ENCODE data around the gene LRP11. TPM values are rescaled to one million over a fixed set of nuclear protein-coding genes. Genes with fewer than 3 reads are reported as not detected.

Gene LRP11
- total RNA-seq, 3 donors from 2014 or later: 16.2 to 27.2 (median 26.1) TPM

DNA sequence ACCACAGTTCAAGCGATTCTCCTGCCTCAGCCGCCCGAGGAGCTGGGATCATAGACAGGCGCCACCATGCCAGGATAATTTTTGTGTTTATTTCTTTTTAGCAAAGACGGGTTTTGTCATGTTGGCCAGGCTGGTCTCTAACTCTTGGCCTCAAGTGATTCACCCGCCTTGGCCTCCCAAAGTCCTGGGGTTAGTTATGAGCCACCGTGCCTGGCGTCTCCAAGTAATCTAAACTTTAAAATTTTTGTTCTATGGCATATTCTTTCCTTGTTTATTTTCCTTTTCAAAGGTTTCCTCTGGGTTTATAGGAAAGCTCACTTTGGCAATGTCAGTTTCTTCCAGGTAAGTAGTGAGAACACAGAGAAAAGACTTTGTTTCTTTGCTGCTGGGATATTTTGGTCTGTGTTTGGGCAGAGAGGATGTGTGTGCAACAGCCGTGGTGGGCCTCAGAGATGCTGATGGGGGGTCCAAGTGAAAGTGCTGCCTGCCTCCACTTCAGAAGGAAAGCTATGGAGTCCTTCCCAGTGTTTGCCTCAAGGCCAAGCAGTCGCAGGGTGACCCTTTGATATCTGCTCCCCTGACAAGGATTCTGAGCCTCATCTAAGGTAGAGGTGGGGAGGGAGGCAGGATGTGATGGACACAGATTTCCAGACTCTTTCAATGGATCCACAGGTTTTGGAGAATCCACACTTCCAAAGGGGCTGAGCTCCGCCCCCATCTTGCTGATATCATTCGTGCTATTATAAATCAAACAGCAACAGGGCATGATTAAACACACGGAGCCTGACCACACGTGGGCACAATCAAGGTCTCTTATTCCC, 2.3 kb downstream of the LRP11 start:
- no peak for ATAC-seq
- H3K36me3 ChIP-seq (ENCODE audit: low read depth): no peaks in the 10 kb centered on the region
- H3K4me1 ChIP-seq (ENCODE audit: low read depth): peaks cover 10% of the 10 kb centered on the region
- H3K9me3 ChIP-seq: no peaks in the 10 kb centered on the region
- intact Hi-C loops (cut with DNase I, micrococcal nuclease): no loop called here
- no peak overlapping the region for H3K4me3 ChIP-seq
- DNase-seq: no peak
- TF ChIP-seq, protein P1, sequence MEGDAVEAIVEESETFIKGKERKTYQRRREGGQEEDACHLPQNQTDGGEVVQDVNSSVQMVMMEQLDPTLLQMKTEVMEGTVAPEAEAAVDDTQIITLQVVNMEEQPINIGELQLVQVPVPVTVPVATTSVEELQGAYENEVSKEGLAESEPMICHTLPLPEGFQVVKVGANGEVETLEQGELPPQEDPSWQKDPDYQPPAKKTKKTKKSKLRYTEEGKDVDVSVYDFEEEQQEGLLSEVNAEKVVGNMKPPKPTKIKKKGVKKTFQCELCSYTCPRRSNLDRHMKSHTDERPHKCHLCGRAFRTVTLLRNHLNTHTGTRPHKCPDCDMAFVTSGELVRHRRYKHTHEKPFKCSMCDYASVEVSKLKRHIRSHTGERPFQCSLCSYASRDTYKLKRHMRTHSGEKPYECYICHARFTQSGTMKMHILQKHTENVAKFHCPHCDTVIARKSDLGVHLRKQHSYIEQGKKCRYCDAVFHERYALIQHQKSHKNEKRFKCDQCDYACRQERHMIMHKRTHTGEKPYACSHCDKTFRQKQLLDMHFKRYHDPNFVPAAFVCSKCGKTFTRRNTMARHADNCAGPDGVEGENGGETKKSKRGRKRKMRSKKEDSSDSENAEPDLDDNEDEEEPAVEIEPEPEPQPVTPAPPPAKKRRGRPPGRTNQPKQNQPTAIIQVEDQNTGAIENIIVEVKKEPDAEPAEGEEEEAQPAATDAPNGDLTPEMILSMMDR (IDR thresholded peaks at IDR 0.05): no peak

DNA sequence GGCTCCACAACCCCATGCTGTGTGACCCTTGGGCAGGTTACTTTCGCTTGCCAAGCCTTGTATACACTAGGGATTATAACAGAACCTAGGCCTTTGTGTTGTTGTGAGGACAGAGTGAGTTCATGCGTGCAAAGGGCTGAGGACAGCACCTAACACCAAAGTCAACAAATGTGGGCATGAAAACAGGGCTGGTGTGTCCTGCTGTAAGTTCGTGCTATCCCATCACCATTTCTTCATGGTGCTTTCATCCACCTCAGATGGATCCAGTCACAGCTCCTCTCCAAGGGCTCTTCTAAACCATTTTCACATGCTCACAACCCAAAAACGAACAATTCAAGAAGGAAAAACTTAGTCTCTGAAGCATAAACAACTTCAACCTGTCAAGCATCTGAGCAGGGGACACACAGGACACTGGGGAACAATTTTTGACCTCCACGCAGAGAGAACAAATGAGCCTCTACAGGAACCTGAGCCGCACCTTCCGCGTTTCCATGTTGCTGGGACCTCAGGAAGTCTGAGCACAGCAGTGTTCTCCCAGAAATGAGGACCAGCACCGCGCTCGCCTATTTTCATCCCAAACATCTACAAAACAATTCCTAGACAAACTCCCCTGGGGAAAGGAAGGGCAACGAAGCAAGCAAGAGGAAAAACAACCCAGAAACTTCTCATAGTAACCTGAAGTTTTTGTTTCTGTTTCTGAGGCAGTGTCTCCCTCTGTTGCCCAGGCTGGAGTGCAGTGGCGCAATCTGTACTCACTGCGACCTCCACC, 3.1 kb downstream of the LRP11 start:
- TF ChIP-seq, protein P1 (IDR thresholded peaks at IDR 0.05): no peak
- Histone ChIP-seq H3K9me3 (no peaks in the 10 kb centered on the region), H3K4me1 (ENCODE audit: low read depth) (peaks cover 10% of the 10 kb centered on the region), H3K4me3 (no peak overlapping the region), H3K36me3 (ENCODE audit: low read depth) (no peaks in the 10 kb centered on the region)
- DNase-seq (no peak), ATAC-seq (no peak)
- intact Hi-C loops (cut with DNase I, micrococcal nuclease): no loop called here

DNA sequence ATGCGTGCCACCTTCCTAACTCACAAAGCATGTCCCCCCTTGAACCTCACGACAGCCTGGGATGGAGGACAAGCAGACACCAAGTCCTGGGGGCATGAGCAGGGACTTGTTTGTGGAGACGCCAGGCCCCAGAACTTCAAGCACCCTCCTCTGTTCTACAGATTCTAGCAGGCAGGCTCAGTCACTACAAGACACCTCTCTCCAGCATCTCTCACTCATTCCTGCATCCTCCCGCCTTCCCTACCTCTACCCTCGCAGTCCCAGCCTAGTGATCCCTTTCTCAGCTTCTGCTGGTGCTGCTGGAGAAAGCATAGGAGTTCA, 3.7 kb downstream of the LRP11 start:
- intact Hi-C loops (cut with DNase I, micrococcal nuclease): no loop called here
- no peaks in the 10 kb centered on the region for H3K9me3 ChIP-seq
- ATAC-seq: no peak
- H3K4me3 ChIP-seq: no peak overlapping the region
- H3K4me1 ChIP-seq (ENCODE audit: low read depth): peaks cover 12% of the 10 kb centered on the region
- TF ChIP-seq, protein P1 (IDR thresholded peaks at IDR 0.05): no peak
- DNase-seq: no peak
- no peaks in the 10 kb centered on the region for H3K36me3 ChIP-seq (ENCODE audit: low read depth)

DNA sequence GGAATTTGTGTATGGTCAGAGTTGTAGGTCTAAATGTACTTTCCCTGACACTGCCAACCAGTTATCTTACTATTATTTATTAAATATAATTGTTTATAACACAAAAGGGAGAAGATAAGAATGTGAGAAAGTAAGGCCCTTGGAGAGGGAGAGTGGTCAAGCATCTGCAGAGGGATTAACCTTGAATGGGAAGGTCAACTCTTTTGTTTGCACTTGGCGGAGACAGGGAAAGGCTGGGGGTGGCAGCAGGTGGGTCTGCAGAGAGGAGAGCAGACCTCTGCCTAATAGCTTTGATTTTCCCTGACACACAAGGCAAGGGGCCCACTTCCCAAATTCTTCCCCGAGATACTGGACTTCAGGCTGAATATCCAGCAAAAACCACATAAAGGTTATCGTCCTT, 4.2 kb downstream of the LRP11 start:
- H3K4me3 ChIP-seq: no peak overlapping the region
- DNase-seq: no peak
- intact Hi-C loops (cut with DNase I, micrococcal nuclease): no loop called here
- H3K9me3 ChIP-seq: no peaks in the 10 kb centered on the region
- ATAC-seq: no peak
- peaks cover 16% of the 10 kb centered on the region for H3K4me1 ChIP-seq (ENCODE audit: low read depth)
- TF ChIP-seq, protein P1 (IDR thresholded peaks at IDR 0.05): no peak
- no peaks in the 10 kb centered on the region for H3K36me3 ChIP-seq (ENCODE audit: low read depth)

DNA sequence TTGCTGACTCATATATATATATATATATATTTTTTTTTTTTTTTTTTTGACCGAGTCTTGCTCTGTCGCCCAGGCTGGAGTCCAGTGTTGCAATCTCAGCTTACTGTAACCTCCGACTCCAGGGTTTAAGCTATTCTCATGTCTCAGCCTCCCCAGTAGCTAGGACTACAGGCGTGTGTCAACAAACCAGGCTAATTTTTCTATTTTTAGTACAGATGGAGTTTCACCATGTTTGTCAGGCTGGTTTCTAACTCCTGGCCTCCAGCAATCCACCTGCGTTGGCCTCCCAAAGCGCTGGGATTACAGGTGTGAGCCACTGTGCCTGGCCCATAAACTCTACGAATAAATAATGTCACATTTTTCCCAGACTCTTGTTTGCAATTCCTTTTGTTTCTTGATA, 4.8 kb downstream of the LRP11 start:
- no peaks in the 10 kb centered on the region for H3K36me3 ChIP-seq (ENCODE audit: low read depth)
- no peak for ATAC-seq
- TF ChIP-seq, protein P1 (IDR thresholded peaks at IDR 0.05): no peak
- H3K9me3 ChIP-seq: no peaks in the 10 kb centered on the region
- H3K4me3 ChIP-seq: no peak overlapping the region
- intact Hi-C loops (cut with DNase I, micrococcal nuclease): no loop called here
- peaks cover 16% of the 10 kb centered on the region for H3K4me1 ChIP-seq (ENCODE audit: low read depth)
- no peak for DNase-seq

Data from mucosa of descending colon (tissue), 3 donors.